GM23248 (cell line): ENCODE measurements around the gene LHCGR. TPM values are rescaled to one million over a fixed set of nuclear protein-coding genes. Genes with fewer than 3 reads are reported as not detected.

Experiments used
- DNase-seq: peaks from one replicate; pipeline ENCODE4 v3.0.0-alpha.2; 2015
- H2AFZ ChIP-seq: fragments of 200-600 bp; sonication (generic); 2 replicates; pipeline ENCODE4 v1.6.1; 2016; ENCODE audit warnings: antibody characterized with exemption
- H3F3A ChIP-seq: fragments of 200-600 bp; sonication (generic); 2 replicates; pipeline ENCODE4 v1.6.1; 2016; ENCODE audit warnings: mild to moderate bottlenecking, antibody characterized with exemption, mixed run types; ENCODE audit not compliant: insufficient read depth
- H3K27ac ChIP-seq: fragments of 200-600 bp; sonication (generic); 2 replicates; pipeline ENCODE4 v1.5.1; 2016; ENCODE audit warnings: mild to moderate bottlenecking
- H3K27me3 ChIP-seq: fragments of 200-600 bp; sonication (generic); replicated peaks from 2 replicates; pipeline ENCODE4 v1.6.1; 2016; ENCODE audit warnings: mild to moderate bottlenecking; ENCODE audit not compliant: insufficient read depth
- H3K36me3 ChIP-seq: fragments of 200-600 bp; sonication (generic); 2 replicates; pipeline ENCODE4 v1.6.1; 2016; ENCODE audit warnings: low read depth, mild to moderate bottlenecking
- H3K4me1 ChIP-seq: fragments of 200-600 bp; sonication (generic); 2 replicates; pipeline ENCODE4 v1.6.1; 2016; ENCODE audit warnings: mild to moderate bottlenecking; ENCODE audit not compliant: insufficient read depth
- H3K4me2 ChIP-seq: fragments of 200-600 bp; sonication (generic); one replicate; pipeline ENCODE4 v1.6.1; 2016; ENCODE audit warnings: mild to moderate bottlenecking; ENCODE audit not compliant: unreplicated experiment
- H3K4me3 ChIP-seq: fragments of 200-600 bp; sonication (generic); 2 replicates; pipeline ENCODE4 v1.5.1; 2016; ENCODE audit warnings: mild to moderate bottlenecking
- H3K79me2 ChIP-seq: fragments of 200-600 bp; sonication (generic); 2 replicates; pipeline ENCODE4 v1.6.1; 2016; ENCODE audit warnings: mild to moderate bottlenecking; ENCODE audit not compliant: insufficient read depth
- H3K9ac ChIP-seq: fragments of 200-600 bp; sonication (generic); 2 replicates; pipeline ENCODE4 v1.6.1; 2016; ENCODE audit warnings: mild to moderate bottlenecking
- H3K9me2 ChIP-seq: fragments of 200-600 bp; sonication (generic); 2 replicates; pipeline ENCODE4 v1.6.1; 2016; ENCODE audit warnings: mixed run types, mild to moderate bottlenecking, moderate library complexity; ENCODE audit not compliant: insufficient read depth
- H3K9me3 ChIP-seq: fragments of 200-600 bp; sonication (generic); one replicate; pipeline ENCODE4 v1.6.1; 2017; ENCODE audit warnings: low read depth
- H4K20me1 ChIP-seq: fragments of 200-600 bp; sonication (generic); 2 replicates; pipeline ENCODE4 v1.6.0; 2016; ENCODE audit not compliant: insufficient read depth
- EZH2 ChIP-seq: fragments of 200-600 bp; sonication (generic); IDR thresholded peaks from 2 replicates; pipeline ENCODE4 v1.6.1; 2018; ENCODE audit warnings: antibody characterized with exemption, mild to moderate bottlenecking; ENCODE audit not compliant: insufficient read depth, poor library complexity, severe bottlenecking
- EZH2phosphoT487 ChIP-seq: fragments of 200-600 bp; sonication (generic); IDR thresholded peaks from 2 replicates; pipeline ENCODE4 v1.6.1; 2018; ENCODE audit warnings: antibody characterized with exemption, moderate library complexity, mild to moderate bottlenecking, low read depth; ENCODE audit not compliant: insufficient read depth
- WGBS, 2 experiments: methylation state at CpG; one replicate each; pipeline ENCODE4 v1.1.6; 2015 to 2017; ENCODE audit warnings: low lambda C conversion rate in 2 of 2, low coverage in 1 of 2; ENCODE audit errors: missing lambda C conversion rate in 2 of 2; 5-methylcytosine and 5-hydroxymethylcytosine counted together
- in situ Hi-C: fragments of 300-500 bp; cut with MboI; formaldehyde crosslinking; loops from 2 replicates; pipeline ENCODE4 v1.15.0; 2020
- polyA plus RNA-seq: library from polyadenylated mRNA; unstranded; fragments of >200 nt; fragmentation: Nextera tagmentation; extraction: Ambion mirVana; gene quantifications from 2 replicates; pipeline ENCODE4 v1.2.1, GENCODE V29; 2016
- total RNA-seq: library from RNA; depleted of rRNA; stranded (reverse); fragments of >200 nt; shearing (Covaris generic); gene quantifications from 2 replicates; pipeline ENCODE4 v1.2.3, GENCODE V29; 2014

LHCGR gene
- total and polyA plus RNA-seq, 2 experiments from 2014 or later: not detected

DNA sequence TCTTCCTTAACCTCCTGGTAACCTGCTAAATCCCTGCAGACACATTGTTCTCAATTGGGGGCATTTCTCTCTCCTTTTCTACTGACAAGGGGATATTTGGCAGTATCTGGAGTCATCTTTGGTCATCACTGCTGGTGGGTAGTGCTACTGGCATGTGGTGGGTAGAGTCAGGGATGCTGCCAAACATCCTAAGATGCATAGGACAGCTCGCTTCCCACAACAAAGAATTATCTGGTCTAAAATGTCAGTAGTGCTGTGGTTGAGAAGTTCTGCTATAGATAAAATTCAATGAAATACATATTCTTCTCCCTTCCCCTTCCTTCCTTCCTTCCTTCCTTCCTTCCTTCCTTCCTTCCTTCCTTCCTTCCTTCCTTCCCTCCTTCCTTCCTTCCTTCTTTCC, 18.7 kb upstream of the LHCGR start:
- TF ChIP-seq EZH2: no peak
- H3K4me2 ChIP-seq: no peak overlapping the region
- no peak overlapping the region for H3K4me3 ChIP-seq
- in situ Hi-C loops: no loop called here
- H3K9ac ChIP-seq: no peak overlapping the region
- no peak overlapping the region for H2AFZ ChIP-seq
- no peaks in the 10 kb centered on the region for H3K36me3 ChIP-seq
- WGBS, 2 experiments: 66 to 75% methylated on average over 1 of the region's 1 CpG
- H3K9me3 ChIP-seq: no peaks in the 10 kb centered on the region
- H4K20me1 ChIP-seq: no peaks in the 10 kb centered on the region
- no peaks in the 10 kb centered on the region; the same call in 1 of the 2 replicates for H3K27me3 ChIP-seq
- H3K79me2 ChIP-seq: no peaks in the 10 kb centered on the region
- no peak overlapping the region for H3K27ac ChIP-seq
- no peaks in the 10 kb centered on the region for H3F3A ChIP-seq
- H3K9me2 ChIP-seq: no peaks in the 10 kb centered on the region
- H3K4me1 ChIP-seq: no peaks in the 10 kb centered on the region
- no peak for DNase-seq

DNA sequence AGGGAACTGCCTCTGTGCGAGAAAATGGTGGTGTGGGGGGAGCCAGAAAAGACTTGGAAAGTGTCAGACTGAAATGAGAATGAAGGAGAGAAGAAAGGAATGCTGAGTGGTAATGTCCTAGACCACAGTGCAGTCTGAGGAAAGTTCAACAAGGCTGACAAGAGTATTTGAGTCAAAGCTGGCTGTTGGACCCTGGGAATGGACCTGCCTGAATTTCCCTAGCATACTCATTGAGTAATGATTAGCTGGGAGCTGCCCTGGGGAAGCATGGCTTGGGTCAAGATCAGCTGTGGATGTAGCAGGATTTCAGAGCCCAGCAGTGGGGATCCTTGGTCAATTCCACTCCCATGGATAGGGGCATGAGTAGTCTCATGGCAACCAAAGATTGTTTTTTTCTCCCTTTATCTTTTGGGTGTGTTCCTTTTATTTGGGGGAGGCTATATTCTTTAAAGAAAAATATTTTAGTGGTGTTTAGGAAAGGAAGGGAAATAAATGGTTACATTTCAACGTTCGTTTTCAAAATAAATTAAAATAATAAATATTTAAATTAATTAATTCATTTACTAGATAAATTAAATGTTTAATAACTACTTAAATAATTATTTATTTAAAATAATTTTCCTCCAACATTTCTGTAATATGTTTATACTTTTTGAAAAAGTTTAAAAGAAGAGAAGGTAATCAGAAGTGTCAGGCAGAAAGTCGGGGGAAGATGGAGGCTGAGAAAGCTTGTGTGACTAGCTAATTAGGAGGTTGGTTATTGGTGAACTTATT, 15.9 kb upstream of the LHCGR start:
- no peaks in the 10 kb centered on the region for H3K9me2 ChIP-seq
- H2AFZ ChIP-seq: no peak overlapping the region
- 63 to 65% methylated on average over 4 of the region's 4 CpGs for WGBS, 2 experiments
- in situ Hi-C loops: no loop called here
- H3K79me2 ChIP-seq: no peaks in the 10 kb centered on the region
- no peak for DNase-seq
- no peaks in the 10 kb centered on the region for H4K20me1 ChIP-seq
- no peaks in the 10 kb centered on the region; the same call in 1 of the 2 replicates for H3K27me3 ChIP-seq
- no peak overlapping the region for H3K4me2 ChIP-seq
- H3K4me3 ChIP-seq: no peak overlapping the region
- H3K36me3 ChIP-seq: no peaks in the 10 kb centered on the region
- H3K4me1 ChIP-seq: no peaks in the 10 kb centered on the region
- H3F3A ChIP-seq: no peaks in the 10 kb centered on the region
- no peak for TF ChIP-seq EZH2phosphoT487
- TF ChIP-seq EZH2: no peak
- no peak overlapping the region for H3K27ac ChIP-seq
- no peak overlapping the region for H3K9ac ChIP-seq
- no peaks in the 10 kb centered on the region for H3K9me3 ChIP-seq

DNA sequence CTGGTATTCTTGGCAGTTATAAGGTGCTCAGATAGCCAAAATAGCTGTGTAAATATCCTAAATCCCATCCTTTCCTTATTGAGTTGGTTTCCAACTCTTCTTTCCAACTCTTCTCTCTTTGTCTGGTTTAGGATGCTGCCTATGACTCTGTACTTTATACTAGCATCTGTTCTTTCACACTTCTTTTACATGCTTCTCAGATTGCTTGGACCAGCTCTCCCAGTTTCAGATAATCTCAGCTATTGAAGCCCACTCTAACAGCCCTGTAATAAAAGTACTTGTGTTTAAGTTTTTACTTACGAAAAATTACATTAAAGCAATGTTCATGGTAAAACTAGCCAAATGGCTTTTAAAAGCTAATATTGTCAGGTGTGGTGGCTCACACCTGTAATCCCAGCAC, 14.7 kb upstream of the LHCGR start:
- in situ Hi-C loops: no loop called here
- 46 to 50% methylated on average over 1 of the region's 1 CpG for WGBS, 2 experiments
- Histone ChIP-seq H3K36me3 (no peaks in the 10 kb centered on the region), H3K4me1 (no peaks in the 10 kb centered on the region), H3F3A (no peaks in the 10 kb centered on the region), H3K9me3 (no peaks in the 10 kb centered on the region), H2AFZ (no peak overlapping the region), H3K4me2 (no peak overlapping the region), H3K27ac (no peak overlapping the region), H3K9me2 (no peaks in the 10 kb centered on the region), H3K27me3 (no peaks in the 10 kb centered on the region; the same call in 1 of the 2 replicates), H3K79me2 (no peaks in the 10 kb centered on the region), H4K20me1 (no peaks in the 10 kb centered on the region), H3K4me3 (no peak overlapping the region), H3K9ac (no peak overlapping the region)
- no peak for DNase-seq
- TF ChIP-seq EZH2phosphoT487: no peak
- no peak for TF ChIP-seq EZH2

DNA sequence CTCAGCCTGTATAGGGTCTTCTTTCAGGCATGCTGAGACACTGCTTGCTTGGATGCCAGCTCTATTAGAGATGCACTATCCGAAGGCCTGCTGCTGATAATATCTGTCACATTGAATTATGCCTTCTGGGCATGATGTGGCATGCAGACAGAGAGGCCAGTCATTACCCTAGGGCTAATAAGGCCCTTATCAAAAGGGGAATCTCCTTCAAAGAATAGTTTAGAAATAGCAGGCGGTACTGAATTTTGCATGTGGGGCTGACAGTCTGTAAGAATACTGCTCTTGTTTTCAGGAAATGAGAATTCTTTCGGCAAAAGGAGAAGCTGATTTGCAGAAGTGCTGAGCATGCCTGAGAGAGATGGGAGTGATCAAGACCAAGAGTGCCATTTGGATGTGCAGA, 13.1 kb upstream of the LHCGR start:
- H4K20me1 ChIP-seq: no peaks in the 10 kb centered on the region

More for the DNA sequence above, 13.1 kb upstream of the LHCGR start:
- no peaks in the 10 kb centered on the region for H3K79me2 ChIP-seq
- in situ Hi-C loops: no loop called here
- no peaks in the 10 kb centered on the region for H3K9me3 ChIP-seq
- H3K9me2 ChIP-seq: no peaks in the 10 kb centered on the region
- H3K4me3 ChIP-seq: no peak overlapping the region
- H3K27ac ChIP-seq: no peak overlapping the region
- H3K4me2 ChIP-seq: no peak overlapping the region
- no peaks in the 10 kb centered on the region for H3F3A ChIP-seq
- H3K4me1 ChIP-seq: no peaks in the 10 kb centered on the region
- no peaks in the 10 kb centered on the region; the same call in 1 of the 2 replicates for H3K27me3 ChIP-seq
- no peaks in the 10 kb centered on the region for H3K36me3 ChIP-seq
- no peak overlapping the region for H2AFZ ChIP-seq
- H3K9ac ChIP-seq: no peak overlapping the region
- TF ChIP-seq EZH2 (no peak), EZH2phosphoT487 (no peak)
- WGBS, 2 experiments: 84 to 85% methylated on average over 3 of the region's 3 CpGs
- DNase-seq: no peak
